Measurements from ENCODE around the gene HES4.

DNA sequence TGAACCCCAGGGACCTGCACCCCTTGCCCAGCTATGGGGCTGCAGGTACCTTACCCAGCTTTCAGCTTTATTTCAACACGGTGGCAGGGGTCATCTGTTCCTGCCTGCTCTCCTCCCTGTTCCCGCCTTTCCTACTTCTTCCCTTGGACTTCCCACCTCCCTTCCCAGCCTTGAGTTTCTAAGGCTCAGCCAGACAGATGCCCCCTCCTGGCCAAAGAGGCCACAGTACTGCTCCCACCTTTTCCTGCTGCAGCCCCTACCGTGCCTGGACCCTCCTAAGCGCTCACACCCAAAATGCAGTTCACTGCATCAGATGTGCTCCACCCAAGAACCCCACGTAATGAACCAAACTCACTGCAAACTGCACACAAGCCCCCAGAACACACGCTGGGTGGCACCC is 48.5 kb downstream of the HES4 start:
- TF ChIP-seq, protein P1, sequence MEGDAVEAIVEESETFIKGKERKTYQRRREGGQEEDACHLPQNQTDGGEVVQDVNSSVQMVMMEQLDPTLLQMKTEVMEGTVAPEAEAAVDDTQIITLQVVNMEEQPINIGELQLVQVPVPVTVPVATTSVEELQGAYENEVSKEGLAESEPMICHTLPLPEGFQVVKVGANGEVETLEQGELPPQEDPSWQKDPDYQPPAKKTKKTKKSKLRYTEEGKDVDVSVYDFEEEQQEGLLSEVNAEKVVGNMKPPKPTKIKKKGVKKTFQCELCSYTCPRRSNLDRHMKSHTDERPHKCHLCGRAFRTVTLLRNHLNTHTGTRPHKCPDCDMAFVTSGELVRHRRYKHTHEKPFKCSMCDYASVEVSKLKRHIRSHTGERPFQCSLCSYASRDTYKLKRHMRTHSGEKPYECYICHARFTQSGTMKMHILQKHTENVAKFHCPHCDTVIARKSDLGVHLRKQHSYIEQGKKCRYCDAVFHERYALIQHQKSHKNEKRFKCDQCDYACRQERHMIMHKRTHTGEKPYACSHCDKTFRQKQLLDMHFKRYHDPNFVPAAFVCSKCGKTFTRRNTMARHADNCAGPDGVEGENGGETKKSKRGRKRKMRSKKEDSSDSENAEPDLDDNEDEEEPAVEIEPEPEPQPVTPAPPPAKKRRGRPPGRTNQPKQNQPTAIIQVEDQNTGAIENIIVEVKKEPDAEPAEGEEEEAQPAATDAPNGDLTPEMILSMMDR (IDR thresholded peaks at IDR 0.05): no peak
- no peak for TF ChIP-seq POLR2A (IDR thresholded peaks at IDR 0.05)

All from lower leg skin (tissue), 3 donors.